ENCODE measurements around the gene GINS1.
A peak's percentile ranks its signal among the peaks of the same experiment; 100 is the strongest.

The GINS1 gene

GRCh38 chr20:25481918-25482253 is 74.4 kb downstream of the GINS1 start:
- DNase-seq (ENCODE audit: low read depth): no peak
- H3K4me3 ChIP-seq (ENCODE audit: low read depth, low read length): no peak overlapping the region
- no peak for TF ChIP-seq CTCF (IDR thresholded peaks at IDR 0.05; ENCODE audit: insufficient read depth, low read depth, low read length, missing control alignments)

- no peak for DNase-seq (ENCODE audit: low read depth)
- H3K4me3 ChIP-seq (ENCODE audit: low read depth, low read length): no peak overlapping the region
- TF ChIP-seq CTCF (IDR thresholded peaks at IDR 0.05; ENCODE audit: insufficient read depth, low read depth, low read length, missing control alignments): no peak
Measured at GRCh38 chr20:25483431-25484132, 76.1 kb downstream of the GINS1 start.

GRCh38 chr20:25484224-25484846 is 76.9 kb downstream of the GINS1 start:
- peak; percentile 0 for TF ChIP-seq CTCF (IDR thresholded peaks at IDR 0.05; ENCODE audit: insufficient read depth, low read depth, low read length, missing control alignments)
- DNase-seq (ENCODE audit: low read depth): no peak
- H3K4me3 ChIP-seq (ENCODE audit: low read depth, low read length): no peak overlapping the region

GRCh38 chr20:25484911-25485511 is 77.5 kb downstream of the GINS1 start:
- no peak for DNase-seq (ENCODE audit: low read depth)
- H3K4me3 ChIP-seq (ENCODE audit: low read depth, low read length): no peak overlapping the region
- no peak for TF ChIP-seq CTCF (IDR thresholded peaks at IDR 0.05; ENCODE audit: insufficient read depth, low read depth, low read length, missing control alignments)

GRCh38 chr20:25485872-25486271 is 78.4 kb downstream of the GINS1 start:
- no peak for TF ChIP-seq CTCF (IDR thresholded peaks at IDR 0.05; ENCODE audit: insufficient read depth, low read depth, low read length, missing control alignments)
- no peak for DNase-seq (ENCODE audit: low read depth)
- no peak overlapping the region for H3K4me3 ChIP-seq (ENCODE audit: low read depth, low read length)

- TF ChIP-seq CTCF (IDR thresholded peaks at IDR 0.05; ENCODE audit: insufficient read depth, low read depth, low read length, missing control alignments): no peak
- H3K4me3 ChIP-seq (ENCODE audit: low read depth, low read length): no peak overlapping the region
- DNase-seq (ENCODE audit: low read depth): no peak
Measured at GRCh38 chr20:25486377-25486776, 78.9 kb downstream of the GINS1 start.
